RWPE1 (cell line): ENCODE results near the gene SLC28A3.
A peak's percentile ranks its signal among the peaks of the same experiment; 100 is the strongest.

Experiments
- CTCF ChIA-PET: fragments of 350-600 bp; sonication (Branson Sonifier 250); formaldehyde crosslinking; extraction: SDS; loops from one replicate; lab custom pipeline; 2021; lab: Yijun Ruan, JAX
- POLR2A ChIA-PET: fragments of 400-600 bp; formaldehyde crosslinking; extraction: SDS; loops from one replicate; lab custom pipeline; 2020; ENCODE audit warnings: antibody characterized with exemption; ENCODE audit not compliant: low non-redundant PET; lab: Yijun Ruan, JAX
- DNase-seq: peaks from one replicate; pipeline ENCODE4 v3.0.0; 2012; ENCODE audit warnings: low spot score
- H3K27ac ChIP-seq: fragments of 450-650 bp; 2 replicates; pipeline ENCODE4 v1.5.1; 2017
- CTCF ChIP-seq: fragments of 450-650 bp; conservative IDR thresholded peaks from 2 replicates; pipeline ENCODE4 v1.5.1; 2017; ENCODE audit warnings: low read depth, mild to moderate bottlenecking

The SLC28A3 gene

GRCh38 chr9:84322828-84323227 is 17.7 kb downstream of the SLC28A3 start:
- CTCF ChIA-PET, result interaction anchor here (0.7 kb wide), 1 partner anchor 594 kb away, joined by 3 read pairs; no protein-coding TSS in a partner anchor
- peak; percentile 78 for DNase-seq
- POLR2A ChIA-PET, result no interaction called here
- no peak overlapping the region for H3K27ac ChIP-seq
- no peak for TF ChIP-seq CTCF

- ChIA-PET POLR2A (no interaction called here), CTCF (interaction anchor here (1.0 kb wide), 1 partner anchor 59 kb away, joined by 3 read pairs; no protein-coding TSS in a partner anchor)
- no peak for TF ChIP-seq CTCF
- H3K27ac ChIP-seq, result no peak overlapping the region
- no peak for DNase-seq
Observed at GRCh38 chr9:84320231-84320630, 20.3 kb downstream of the SLC28A3 start.

- POLR2A ChIA-PET, result no interaction called here
- no peak for DNase-seq
- no peak overlapping the region for H3K27ac ChIP-seq
- TF ChIP-seq CTCF, result no peak
- CTCF ChIA-PET, result interaction anchor here (0.7 to 1.0 kb wide), 2 partner anchors 56 to 59 kb away, joined by 3 to 6 read pairs; no protein-coding TSS in a partner anchor
Observed at GRCh38 chr9:84319632-84320031, 20.9 kb downstream of the SLC28A3 start.

- POLR2A ChIA-PET, result no interaction called here
- no peak for DNase-seq
- TF ChIP-seq CTCF, result no peak
- H3K27ac ChIP-seq, result no peak overlapping the region
- CTCF ChIA-PET, result no interaction called here
Observed at GRCh38 chr9:84318981-84319380, 21.6 kb downstream of the SLC28A3 start.

- no peak for DNase-seq
- ChIA-PET CTCF (no interaction called here), POLR2A (no interaction called here)
- H3K27ac ChIP-seq, result no peak overlapping the region
- no peak for TF ChIP-seq CTCF
Observed at GRCh38 chr9:84317563-84317962, 23.0 kb downstream of the SLC28A3 start.

- peak; percentile 74 for DNase-seq
- ChIA-PET POLR2A (no interaction called here), CTCF (interaction anchor here (0.6 to 2.3 kb wide), 18 partner anchors 10 to 1295 kb away, joined by 3 to 16 read pairs (median 4); partner anchors contain the start of gene SLC28A3)
- peak; percentile 82 for TF ChIP-seq CTCF
- H3K27ac ChIP-seq, result no peak overlapping the region
Observed at GRCh38 chr9:84315278-84315877, 25.2 kb downstream of the SLC28A3 start.
